ENCODE measurements around the gene ZBTB14.

The ZBTB14 gene, protein sequence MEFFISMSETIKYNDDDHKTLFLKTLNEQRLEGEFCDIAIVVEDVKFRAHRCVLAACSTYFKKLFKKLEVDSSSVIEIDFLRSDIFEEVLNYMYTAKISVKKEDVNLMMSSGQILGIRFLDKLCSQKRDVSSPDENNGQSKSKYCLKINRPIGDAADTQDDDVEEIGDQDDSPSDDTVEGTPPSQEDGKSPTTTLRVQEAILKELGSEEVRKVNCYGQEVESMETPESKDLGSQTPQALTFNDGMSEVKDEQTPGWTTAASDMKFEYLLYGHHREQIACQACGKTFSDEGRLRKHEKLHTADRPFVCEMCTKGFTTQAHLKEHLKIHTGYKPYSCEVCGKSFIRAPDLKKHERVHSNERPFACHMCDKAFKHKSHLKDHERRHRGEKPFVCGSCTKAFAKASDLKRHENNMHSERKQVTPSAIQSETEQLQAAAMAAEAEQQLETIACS

DNA sequence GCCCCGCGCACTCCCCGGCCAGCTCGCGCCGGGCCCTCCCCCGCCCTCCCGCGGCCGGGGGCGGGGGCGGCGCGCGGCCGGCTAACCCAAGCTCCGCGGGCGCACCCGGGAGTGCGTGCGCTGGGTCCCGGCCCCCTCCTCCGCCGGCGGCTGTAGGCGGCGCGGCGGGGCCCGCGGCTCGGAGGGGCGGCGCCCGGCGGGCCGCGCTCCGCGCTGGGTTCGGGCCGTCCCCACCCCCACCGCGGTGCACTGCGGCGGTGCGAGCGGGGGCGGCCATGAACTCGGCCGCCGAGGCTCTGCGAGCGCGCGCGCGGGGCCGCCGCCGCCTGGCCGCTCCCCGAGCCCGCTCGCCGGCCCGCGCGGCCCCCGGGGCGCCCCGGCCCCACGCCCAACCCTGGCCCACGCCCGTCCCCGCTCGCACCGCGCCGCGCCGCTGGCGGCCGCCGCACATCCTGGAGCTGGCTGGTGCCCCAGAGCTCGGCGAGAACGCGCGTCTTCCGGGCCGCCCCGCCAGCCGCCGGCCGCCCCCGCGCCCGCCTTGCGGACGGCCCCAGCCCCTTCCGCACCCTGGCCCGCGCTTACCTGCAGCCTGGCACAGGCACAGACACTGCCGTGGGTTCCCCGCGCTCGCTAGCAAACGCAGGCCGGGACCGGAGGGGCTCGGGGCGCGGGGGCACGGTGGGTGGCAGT is at the start of gene ZBTB14:
ZBTB14 (minus strand) TSS at position 496 of the 690 bp plus-strand sequence. CDS start 2,480 bp downstream, outside the sequence.
- DNase-seq (ENCODE audit: low read depth in 2 of 2, low spot score in 1 of 2) = peak; percentile 15 to 33

DNA sequence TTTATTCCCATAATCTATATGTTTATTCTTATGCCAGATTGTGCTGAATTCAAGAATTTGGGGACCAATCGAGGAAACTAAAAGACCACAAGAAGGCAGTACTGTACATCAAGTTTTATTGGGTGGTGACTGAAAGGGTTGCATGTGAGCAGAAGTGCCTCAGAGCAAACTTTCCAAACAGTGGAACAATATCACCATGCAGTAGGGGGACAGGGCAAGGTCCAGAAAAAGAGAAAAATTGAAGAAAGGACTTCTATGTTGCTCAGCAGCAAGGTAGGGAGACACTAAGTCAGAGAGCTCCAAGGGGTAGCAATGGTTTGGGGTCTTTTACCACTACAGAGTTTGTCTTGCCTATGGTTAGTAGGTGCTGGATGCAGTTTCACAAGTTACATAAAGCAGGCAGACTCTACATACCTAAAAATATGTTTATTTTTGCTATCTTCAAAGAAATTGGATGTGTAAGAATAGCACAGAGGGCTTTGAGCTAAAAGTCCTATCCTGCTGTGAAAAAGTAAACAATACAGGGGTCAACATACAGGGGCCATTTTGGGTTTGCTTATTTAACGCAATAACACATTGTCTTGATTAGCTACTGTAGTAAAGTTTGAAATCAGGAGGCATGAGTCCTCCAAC is 43.8 kb upstream of the ZBTB14 start:
- no peak for DNase-seq (ENCODE audit: low read depth in 2 of 2, low spot score in 1 of 2)

GRCh38 chr18:5334456-5335075 is 39.0 kb upstream of the ZBTB14 start:
- no peak for DNase-seq (ENCODE audit: low read depth in 2 of 2, low spot score in 1 of 2)

GRCh38 chr18:5318061-5318700 is 22.7 kb upstream of the ZBTB14 start:
- DNase-seq (ENCODE audit: low read depth in 2 of 2, low spot score in 1 of 2) = no peak

GRCh38 chr18:5317186-5317585 is 21.7 kb upstream of the ZBTB14 start:
- DNase-seq (ENCODE audit: low read depth in 2 of 2, low spot score in 1 of 2) = no peak

DNA sequence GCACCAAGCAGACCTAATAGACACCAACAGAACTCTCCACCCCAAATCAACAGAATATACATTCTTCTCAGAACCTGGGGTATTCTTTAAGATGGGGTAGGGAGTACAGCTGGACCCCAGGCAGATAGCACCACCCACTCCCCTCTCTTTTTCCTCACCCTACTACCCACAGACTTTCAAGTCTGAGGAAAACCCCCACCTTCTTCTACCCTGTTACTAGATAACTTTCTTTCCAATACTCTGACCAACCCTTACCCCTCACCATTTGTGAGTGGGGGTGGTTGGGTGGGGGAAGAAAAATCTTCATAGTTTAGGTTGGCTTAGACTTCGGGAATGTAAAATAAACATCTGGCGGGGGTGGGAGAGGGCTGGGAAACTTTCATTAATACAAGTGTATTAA is 20.3 kb upstream of the ZBTB14 start:
- DNase-seq (ENCODE audit: low read depth in 2 of 2, low spot score in 1 of 2) = no peak

DNA sequence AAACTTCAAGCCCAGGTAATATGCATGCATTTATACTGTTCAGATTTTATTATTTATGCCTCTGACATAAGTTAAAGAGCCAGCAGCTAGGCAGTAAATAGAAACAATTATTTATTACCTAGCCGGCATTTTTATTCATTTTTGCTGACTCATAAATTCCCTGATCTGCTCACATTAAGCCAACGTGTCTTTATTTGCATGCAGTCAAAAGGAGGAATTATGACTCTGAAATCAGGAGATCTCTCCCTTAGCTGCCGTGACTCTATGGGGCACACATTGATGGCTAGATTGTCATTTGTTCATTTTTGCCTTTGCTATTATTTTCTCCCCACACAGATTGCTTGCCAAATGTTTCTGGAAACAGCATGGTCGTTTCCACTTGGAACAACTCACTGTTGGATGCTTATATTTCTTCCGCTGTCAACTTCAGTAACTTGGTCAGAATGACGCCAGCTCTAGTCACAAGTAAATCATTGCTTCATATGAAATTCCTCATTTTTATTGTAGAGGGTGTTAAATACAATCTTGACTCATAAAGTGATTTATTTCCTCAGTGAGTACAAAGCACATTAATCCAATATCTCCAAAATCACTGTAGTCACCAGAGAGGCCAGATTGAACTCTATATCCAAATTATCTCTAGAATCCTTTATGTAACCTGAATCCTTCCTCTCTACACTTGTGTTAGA is 15.9 kb upstream of the ZBTB14 start:
- DNase-seq (ENCODE audit: low read depth in 2 of 2, low spot score in 1 of 2) = no peak

DNA sequence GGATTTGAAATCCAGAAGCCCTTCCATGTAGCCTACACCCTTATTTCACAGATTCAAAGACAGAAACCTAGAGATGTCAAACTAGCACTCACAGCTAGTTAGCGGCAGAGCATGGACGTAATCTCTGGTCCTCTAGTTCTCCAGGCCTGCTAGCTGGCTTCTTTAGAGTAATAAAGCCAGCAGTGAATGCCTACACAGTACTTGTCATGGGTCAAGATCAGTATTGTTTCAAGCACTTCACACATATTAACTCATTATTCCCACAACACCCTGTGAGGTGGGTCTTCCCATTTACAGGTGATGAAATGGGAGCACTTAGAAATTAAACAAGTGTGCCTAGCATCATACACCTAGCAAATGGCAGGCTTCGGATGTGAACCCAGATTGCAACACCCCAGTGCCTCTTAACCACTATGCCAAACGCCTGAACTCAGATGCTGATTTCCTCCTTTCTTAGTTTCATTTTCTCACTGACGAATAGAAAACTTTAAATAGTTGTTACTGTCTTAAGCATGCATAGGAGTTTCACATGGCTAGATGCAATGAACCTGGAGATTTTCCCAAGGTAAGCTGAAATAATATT is 14.5 kb upstream of the ZBTB14 start:
- DNase-seq (ENCODE audit: low read depth in 2 of 2, low spot score in 1 of 2) = no peak

GRCh38 chr18:5305835-5306234 is 10.3 kb upstream of the ZBTB14 start:
- DNase-seq (ENCODE audit: low read depth in 2 of 2, low spot score in 1 of 2) = no peak

DNA sequence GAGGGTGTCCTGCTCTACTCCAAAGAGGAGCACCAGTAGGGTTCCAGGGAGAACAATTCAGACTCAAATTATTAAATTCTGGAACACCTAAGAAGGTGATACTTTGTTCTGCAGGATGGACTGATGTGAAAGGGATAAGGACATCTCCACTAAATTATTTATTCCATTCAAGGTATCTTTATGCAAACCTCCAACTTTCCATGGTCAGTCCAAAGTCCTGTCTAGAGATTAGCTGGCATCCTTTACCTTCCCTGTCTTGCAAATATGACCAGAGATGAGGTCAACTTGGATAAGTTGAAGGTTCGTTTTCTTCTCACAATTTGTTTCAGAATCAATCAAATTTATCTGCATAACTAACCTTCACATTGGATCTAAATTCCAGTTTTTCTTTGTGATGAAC is 8.7 kb upstream of the ZBTB14 start:
- DNase-seq (ENCODE audit: low read depth in 2 of 2, low spot score in 1 of 2) = no peak

DNA sequence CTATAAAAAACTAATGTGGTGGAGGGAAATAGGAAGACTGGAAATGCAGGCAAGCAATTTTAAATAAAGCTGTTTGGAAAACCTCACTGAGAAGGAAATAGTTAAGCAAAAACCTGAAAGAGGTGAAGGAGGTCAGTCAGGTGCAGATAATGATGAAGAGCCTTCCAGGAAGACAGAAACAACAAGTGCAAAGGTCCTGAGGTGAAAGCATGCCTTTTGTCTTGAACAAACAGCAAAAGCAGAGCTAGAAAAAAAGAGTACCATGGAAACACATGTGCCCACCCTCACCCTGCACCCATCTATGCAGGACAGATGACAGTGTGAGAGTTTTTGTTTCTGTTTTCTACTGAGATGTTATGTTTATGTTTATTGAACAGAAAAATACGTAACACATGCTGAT is 8.1 kb upstream of the ZBTB14 start:
- no peak for DNase-seq (ENCODE audit: low read depth in 2 of 2, low spot score in 1 of 2)

- no peak for DNase-seq (ENCODE audit: low read depth in 2 of 2, low spot score in 1 of 2)
Measured at GRCh38 chr18:5302606-5303005, 7.1 kb upstream of the ZBTB14 start.

GRCh38 chr18:5300476-5301010 is 5.0 kb upstream of the ZBTB14 start:
- DNase-seq (ENCODE audit: low read depth in 2 of 2, low spot score in 1 of 2) = no peak

DNA sequence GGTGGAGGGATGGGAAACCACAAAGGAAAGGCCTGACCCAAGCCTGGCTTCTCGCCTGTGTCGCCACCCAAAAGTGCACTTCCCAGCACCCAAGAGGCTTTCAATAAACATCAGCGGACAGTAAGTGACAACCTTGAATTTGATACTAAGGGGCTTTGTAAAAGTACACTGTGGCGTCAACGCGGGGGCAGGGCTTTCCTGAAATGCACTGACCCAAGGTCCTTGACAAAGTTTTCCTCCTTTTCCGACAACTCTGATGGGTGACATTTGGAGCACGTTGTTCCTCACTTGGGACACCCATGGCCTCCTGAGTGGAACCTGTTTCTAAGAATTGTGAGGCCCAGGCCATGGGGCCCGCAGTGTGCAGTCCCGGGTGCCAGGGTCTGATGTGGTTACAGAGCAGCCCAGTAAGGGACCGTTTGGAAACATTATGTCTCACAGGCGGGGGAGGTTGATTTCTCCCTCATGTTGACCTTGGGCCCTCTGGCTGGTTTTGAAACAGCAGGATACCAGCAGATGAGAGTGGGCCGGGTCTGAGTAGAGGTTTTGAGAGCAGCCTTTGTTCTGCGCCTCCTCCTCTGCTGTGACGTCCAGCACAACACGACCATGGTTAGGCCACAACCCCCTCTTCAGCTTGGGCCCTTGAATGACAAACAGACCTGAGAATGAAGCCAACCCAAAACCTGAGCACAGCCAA is 2.8 kb upstream of the ZBTB14 start:
- no peak for DNase-seq (ENCODE audit: low read depth in 2 of 2, low spot score in 1 of 2)

- no peak for DNase-seq (ENCODE audit: low read depth in 2 of 2, low spot score in 1 of 2)
Measured at GRCh38 chr18:5297597-5297996, 2.1 kb upstream of the ZBTB14 start.

GRCh38 chr18:5296706-5297320 is 1.3 kb upstream of the ZBTB14 start:
- peak; percentile 18 to 21 for DNase-seq (ENCODE audit: low read depth in 2 of 2, low spot score in 1 of 2)

GRCh38 chr18:5295981-5296705 is 617 bp upstream of the ZBTB14 start:
- peak; percentile 86 to 94 for DNase-seq (ENCODE audit: low read depth in 2 of 2, low spot score in 1 of 2)
